Heart right ventricle (tissue), 16 donors: ENCODE data around the gene FAM177B. TPM values are rescaled to one million over a fixed set of nuclear protein-coding genes. Genes with fewer than 3 reads are reported as not detected.

Experiments used
- ATAC-seq, 8 donors: fragments of 200-7000 bp; cut with Tn5 transposase; one replicate each; pipeline ENCODE4 v1.9.1; 2020; ENCODE audit warnings: mild to moderate bottlenecking in 8 of 8, moderate library complexity in 8 of 8, moderate number of reproducible peaks in 1 of 8
- DNase-seq, 2 donors: peaks; one replicate each; pipeline ENCODE4 v3.0.0-alpha.2; 2020
- H3K27ac ChIP-seq, 10 donors: fragments of 200-600 bp; sonication (generic) in 2 of 10; one replicate each; pipeline versions ENCODE4 v1.5.0 to v1.8.0; 2020 to 2022; ENCODE audit warnings: mild to moderate bottlenecking in 3 of 10
- H3K27me3 ChIP-seq, 7 donors: fragments of 200-600 bp; one replicate each; pipeline ENCODE4 v1.8.0; 2021 to 2022; ENCODE audit warnings: mild to moderate bottlenecking in 2 of 7
- H3K36me3 ChIP-seq, 9 donors: fragments of 200-600 bp; sonication (generic) in 1 of 9; one replicate each; pipeline versions ENCODE4 v1.5.0 to v1.8.0; 2020 to 2022; ENCODE audit warnings: mild to moderate bottlenecking in 2 of 9
- H3K4me1 ChIP-seq, 9 donors: fragments of 200-600 bp; sonication (generic) in 1 of 9; one replicate each; pipeline versions ENCODE4 v1.5.0 to v1.8.0; 2020 to 2022; ENCODE audit warnings: mild to moderate bottlenecking in 4 of 9
- H3K4me3 ChIP-seq, 10 donors: fragments of 200-600 bp; sonication (generic) in 2 of 10; one replicate each; pipeline versions ENCODE4 v1.5.0 to v1.8.0; 2020 to 2022; ENCODE audit warnings: mild to moderate bottlenecking in 7 of 10, moderate library complexity in 2 of 10
- H3K9me3 ChIP-seq, 11 donors: fragments of 200-600 bp in 10 of 11; sonication (generic) in 2 of 11; one replicate each; pipeline versions ENCODE4 v1.5.0 to v1.8.0; 2013 to 2022; ENCODE audit warnings: mild to moderate bottlenecking in 2 of 11, control low read depth in 1 of 11, moderate library complexity in 1 of 11
- CTCF ChIP-seq, 9 donors: fragments of 200-600 bp; sonication (generic) in 2 of 9; IDR thresholded peaks; one replicate each; pipeline versions ENCODE4 v1.5.0 to v1.8.0; 2021 to 2022; ENCODE audit warnings: antibody characterized with exemption in 9 of 9, mild to moderate bottlenecking in 5 of 9, moderate library complexity in 1 of 9
- WGBS, 2 donors: extraction: QIAGEN DNeasy Blood & Tissue Kit; methylation state at CpG; one replicate each; pipeline ENCODE4 v1.1.7; 2013; ENCODE audit warnings: inconsistent platforms in 1 of 2; 5-methylcytosine and 5-hydroxymethylcytosine counted together
- intact Hi-C, 10 donors: fragments of 100-400 bp; cut with DNase I; formaldehyde crosslinking; loops; one replicate each; pipeline versions ENCODE4 v1.11.1 to v1.14.2; 2022
- polyA plus RNA-seq, 2 donors: library from polyadenylated mRNA; stranded (reverse); fragments of 200-250 nt; gene quantifications; one replicate each; pipeline ENCODE4 v1.2.3, GENCODE V29; 2013
- total RNA-seq, 10 donors: library from RNA; stranded (reverse); fragmentation: NEBNext Ultra II Directional in 3 of 10; extraction: Animal tissue kit (Norgen Biotek cat#: 25700) in 3 of 10; gene quantifications; one replicate each; pipeline versions ENCODE4 v1.2.1 to v1.2.4, GENCODE V29; 2021 to 2023
- donor health status: Arrhythmogenic right ventricular cardiomyopathy.
- donor health status: ischemic (EF 13 %, LVEDD 7.1; RV severe dilation, severe dysfunction).
- donor health status: healthy with polysubstance abuse.
- donor health status: DM: no; HTN: yes; CAD: no.
- donor health status: DM: no; HTN: no; CAD: no.
- donor health status: ischemic (EF 25% LVEDD 6.9; RV normal size, moderate dysfunction).
- donor health status: ischemic (EF 25% LVEDD 5.7; RV mildly dilated, moderate dysfunction).
- donor health status: healthy.
- donor health status: DM: yes; HTN: yes; CAD: no.
- donor health status: Ischemic cardiomyopathy.
- donor health status: ischemic (EF 35%, LVEDD 5.7; RV mildly dilated, moderate dysfunction).
- donor health status: nonischemic (EF 11% LVEDD 7.7; RV severe dilation, severe dysfunction).
- donor health status: DM: yes; HTN: yes; CAD: no.
- donor health status: PGD.
- donor health status: ischemic (EF 29% LVEDD 5.4; RV normal size, mild dysfunction).
- donor health status: nonischemic (EF 23%, LVEDD 6.1; RV moderate dilation, normal function).

Gene FAM177B
- total and polyA plus RNA-seq, 12 donors: 0.06 TPM; not detected in 11

GRCh38 chr1:222790115-222790514, 53.1 kb downstream of the FAM177B start:
- Histone ChIP-seq H3K27me3 (no peaks in the 10 kb centered on the region), H3K27ac (no peak overlapping the region), H3K4me1 (peaks cover 0 to 16% (median 8%) of the 10 kb centered on the region in 9 donors), H3K4me3 (no peak overlapping the region), H3K36me3 (no peaks in the 10 kb centered on the region), H3K9me3 (peaks cover 0 to 8% (median 0%) of the 10 kb centered on the region in 11 donors)
- ATAC-seq (no peak), DNase-seq (no peak)
- intact Hi-C loops: loop anchor here in 8 of 10 donors (5.0 kb wide), 4 partner anchors 292 to 342 kb away; no protein-coding TSS in a partner anchor
- WGBS, 2 donors: 77 to 87% methylated on average over 2 of the region's 2 CpGs
- no peak for TF ChIP-seq CTCF (IDR thresholded peaks at IDR 0.05)

DNA sequence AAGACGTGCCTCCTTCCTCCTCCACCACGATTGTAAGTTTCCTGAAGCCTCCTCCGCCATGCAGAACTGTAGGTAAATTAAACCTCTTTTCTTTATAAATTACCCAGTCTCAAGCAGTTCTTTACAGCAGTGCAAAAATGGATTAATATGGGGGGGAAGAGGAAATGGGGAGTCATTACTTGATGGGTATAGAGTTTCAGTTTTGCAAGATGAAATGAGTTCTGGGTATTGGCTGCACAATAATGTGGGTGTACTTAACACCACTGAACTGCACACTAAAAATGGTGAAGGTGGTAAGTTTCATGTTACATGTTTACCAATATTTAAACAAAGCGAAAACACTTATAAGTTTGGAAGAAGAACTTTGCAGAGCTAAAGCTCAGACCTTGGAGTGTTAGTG, 53.5 kb downstream of the FAM177B start:
- Histone ChIP-seq H3K36me3 (no peaks in the 10 kb centered on the region), H3K4me3 (no peak overlapping the region), H3K27me3 (no peaks in the 10 kb centered on the region), H3K4me1 (peaks cover 0 to 14% (median 4%) of the 10 kb centered on the region in 9 donors), H3K9me3 (peaks cover 0 to 8% (median 0%) of the 10 kb centered on the region in 11 donors), H3K27ac (no peak overlapping the region)
- DNase-seq: no peak
- 83 to 86% methylated on average over 4 of the region's 4 CpGs for WGBS, 2 donors
- TF ChIP-seq CTCF (IDR thresholded peaks at IDR 0.05): no peak
- intact Hi-C loops: loop anchor here in 8 of 10 donors (5.0 kb wide), 4 partner anchors 292 to 342 kb away; no protein-coding TSS in a partner anchor
- no peak for ATAC-seq

GRCh38 chr1:222791006-222791710, 54.2 kb downstream of the FAM177B start:
- 38 to 46% methylated on average over 4 of the region's 4 CpGs for WGBS, 2 donors

DNA sequence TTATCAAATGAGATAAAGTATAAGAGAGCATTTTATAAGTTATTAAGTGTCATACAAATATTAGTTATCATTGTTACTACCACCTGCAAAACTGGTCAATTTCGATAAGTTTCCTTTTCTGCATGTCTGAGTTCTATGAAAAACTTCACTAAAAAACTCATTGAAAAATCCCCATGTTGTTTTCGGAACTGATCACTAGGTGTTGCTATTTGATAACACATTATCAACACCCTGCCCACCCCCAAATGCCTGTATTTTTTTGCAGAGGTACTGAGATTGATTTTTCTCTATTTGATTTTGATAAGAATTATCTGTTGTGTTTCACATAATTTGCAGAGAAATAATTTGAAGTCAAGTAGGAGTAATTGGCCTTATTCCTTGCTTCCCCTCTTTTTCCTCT, 55.7 kb downstream of the FAM177B start:
- TF ChIP-seq CTCF (IDR thresholded peaks at IDR 0.05): peak; percentile 14 to 75 (median 63)
- Histone ChIP-seq H3K4me3 (no peak overlapping the region), H3K4me1 (peaks cover 0 to 4% (median 0%) of the 10 kb centered on the region in 9 donors), H3K36me3 (no peaks in the 10 kb centered on the region), H3K9me3 (peaks cover 0 to 8% (median 0%) of the 10 kb centered on the region in 11 donors), H3K27ac (no peak overlapping the region), H3K27me3 (no peaks in the 10 kb centered on the region)
- 15 to 21% methylated on average over 2 of the region's 2 CpGs for WGBS, 2 donors
- ATAC-seq (peak in 1 of 8 donors; percentile 57), DNase-seq (no peak)
- intact Hi-C loops: loop anchor here (1.0 to 5.0 kb wide), 7 partner anchors 288 to 340 kb away; no protein-coding TSS in a partner anchor

More at GRCh38 chr1:222791006-222791710, 54.2 kb downstream of the FAM177B start:
- peaks cover 0 to 8% (median 3%) of the 10 kb centered on the region in 9 donors for H3K4me1 ChIP-seq
- H3K9me3 ChIP-seq: peaks cover 0 to 8% (median 0%) of the 10 kb centered on the region in 11 donors
- H3K4me3 ChIP-seq: no peak overlapping the region
- DNase-seq (no peak), ATAC-seq (no peak)
- intact Hi-C loops: loop anchor here in 8 of 10 donors (5.0 kb wide), 4 partner anchors 291 to 341 kb away; no protein-coding TSS in a partner anchor
- H3K27me3 ChIP-seq: no peaks in the 10 kb centered on the region
- H3K27ac ChIP-seq: no peak overlapping the region
- no peak for TF ChIP-seq CTCF (IDR thresholded peaks at IDR 0.05)
- H3K36me3 ChIP-seq: no peaks in the 10 kb centered on the region
